ENCODE measurements around the gene COL15A1. TPM values are rescaled to one million over a fixed set of nuclear protein-coding genes. Genes with fewer than 3 reads are reported as not detected.
A peak's percentile ranks its signal among the peaks of the same experiment; 100 is the strongest.

The COL15A1 gene
- total RNA-seq, 4 donors from 2014 or later = 134 to 256 (median 145) TPM

- Histone ChIP-seq H3K36me3 (no peaks in the 10 kb centered on the region), H3K9me3 (no peaks in the 10 kb centered on the region), H3K4me1 (peaks cover 25 to 41% (median 29%) of the 10 kb centered on the region in 4 donors), H3K27ac (replicated peaks in 1 of 4) (no peak overlapping the region), H3K4me3 (no peak overlapping the region), H3K27me3 (no peaks in the 10 kb centered on the region)
- WGBS = 97% methylated on average over 7 of the region's 7 CpGs
- no peak for DNase-seq (ENCODE audit: extremely low spot score)
- intact Hi-C loops (cut with DNase I) = no loop called here
- TF ChIP-seq POLR2AphosphoS5 (IDR thresholded peaks at IDR 0.05) (no peak), POLR2A (IDR thresholded peaks at IDR 0.05; ENCODE audit: low read depth) (no peak), CTCF (IDR thresholded peaks at IDR 0.05) (no peak), EP300 (IDR thresholded peaks at IDR 0.05) (no peak)
These were observed 30.0 kb upstream of the COL15A1 start for GRCh38 chr9:98913705-98914104.

- no peak for DNase-seq (ENCODE audit: extremely low spot score)
- no peaks in the 10 kb centered on the region for H3K27me3 ChIP-seq
- intact Hi-C loops (cut with DNase I) = no loop called here
- no peak overlapping the region for H3K27ac ChIP-seq (replicated peaks in 1 of 4)
- peaks cover 19 to 29% (median 22%) of the 10 kb centered on the region in 4 donors for H3K4me1 ChIP-seq
- no peaks in the 10 kb centered on the region for H3K36me3 ChIP-seq
- TF ChIP-seq CTCF (IDR thresholded peaks at IDR 0.05) (no peak), POLR2AphosphoS5 (IDR thresholded peaks at IDR 0.05) (no peak), EP300 (IDR thresholded peaks at IDR 0.05) (no peak), POLR2A (IDR thresholded peaks at IDR 0.05; ENCODE audit: low read depth) (no peak)
- H3K4me3 ChIP-seq = no peak overlapping the region
- no peaks in the 10 kb centered on the region for H3K9me3 ChIP-seq
- 94% methylated on average over 3 of the region's 3 CpGs for WGBS
These were observed 28.1 kb upstream of the COL15A1 start for GRCh38 chr9:98915599-98915998.

GRCh38 chr9:98916660-98917059 is 27.0 kb upstream of the COL15A1 start:
- TF ChIP-seq CTCF (IDR thresholded peaks at IDR 0.05) = no peak
- no peak for TF ChIP-seq EP300 (IDR thresholded peaks at IDR 0.05)
- TF ChIP-seq POLR2AphosphoS5 (IDR thresholded peaks at IDR 0.05) = no peak
- TF ChIP-seq POLR2A (IDR thresholded peaks at IDR 0.05; ENCODE audit: low read depth) = no peak
- no peaks in the 10 kb centered on the region for H3K36me3 ChIP-seq
- peaks cover 19 to 29% (median 22%) of the 10 kb centered on the region in 4 donors for H3K4me1 ChIP-seq
- DNase-seq (ENCODE audit: extremely low spot score) = no peak
- H3K27ac ChIP-seq (replicated peaks in 1 of 4) = no peak overlapping the region
- H3K9me3 ChIP-seq = no peaks in the 10 kb centered on the region
- no peak overlapping the region for H3K4me3 ChIP-seq
- WGBS = 72% methylated on average over 5 of the region's 9 CpGs
- no peaks in the 10 kb centered on the region for H3K27me3 ChIP-seq
- intact Hi-C loops (cut with DNase I) = no loop called here

- Histone ChIP-seq H3K4me3 (no peak overlapping the region), H3K27me3 (no peaks in the 10 kb centered on the region), H3K36me3 (no peaks in the 10 kb centered on the region), H3K4me1 (peaks cover 19 to 27% (median 23%) of the 10 kb centered on the region in 4 donors), H3K27ac (replicated peaks in 1 of 4) (peak overlapping the region in 3 of 4 donors; percentile 8 to 39 (median 22)), H3K9me3 (no peaks in the 10 kb centered on the region)
- DNase-seq (ENCODE audit: extremely low spot score) = no peak
- peak in 1 of 3 experiments; percentile 2 for TF ChIP-seq CTCF (IDR thresholded peaks at IDR 0.05)
- TF ChIP-seq EP300 (IDR thresholded peaks at IDR 0.05) = no peak
- intact Hi-C loops (cut with DNase I) = no loop called here
- WGBS = 49% methylated on average over 5 of the region's 5 CpGs
These were observed 25.8 kb upstream of the COL15A1 start for GRCh38 chr9:98917746-98918487.

GRCh38 chr9:98921732-98922131 is 22.0 kb upstream of the COL15A1 start:
- Histone ChIP-seq H3K4me1 (peaks cover 17 to 39% (median 28%) of the 10 kb centered on the region in 4 donors), H3K27me3 (no peaks in the 10 kb centered on the region), H3K27ac (replicated peaks in 1 of 4) (no peak overlapping the region), H3K36me3 (no peaks in the 10 kb centered on the region), H3K4me3 (no peak overlapping the region), H3K9me3 (no peaks in the 10 kb centered on the region)
- no peak for TF ChIP-seq EP300 (IDR thresholded peaks at IDR 0.05)
- TF ChIP-seq CTCF (IDR thresholded peaks at IDR 0.05) = no peak
- no peak for TF ChIP-seq POLR2A (IDR thresholded peaks at IDR 0.05; ENCODE audit: low read depth)
- TF ChIP-seq POLR2AphosphoS5 (IDR thresholded peaks at IDR 0.05) = no peak
- intact Hi-C loops (cut with DNase I) = no loop called here
- WGBS = 63% methylated on average over 1 of the region's 1 CpG
- DNase-seq (ENCODE audit: extremely low spot score) = no peak

All from esophagus muscularis mucosa (tissue), 4 donors.